SIG-M5 (cell line): ENCODE measurements around the gene EDARADD.
"Not testable (repeated sequence)": the region's sequence is repeated elsewhere in the genome, so short reads cannot be mapped to it uniquely, and the experiment has no call there.

ENCODE experiments used
- DNase-seq: peaks from one replicate; lab custom pipeline; 2025; lab: John Stamatoyannopoulos, UW

Gene EDARADD

GRCh38 chr1:236393681-236394481 lies at the start of gene EDARADD:
Gene EDARADD (plus strand): TSS chr1:236394286. CDS start chr1:236394445, 159 bp downstream.
- no peak for DNase-seq

GRCh38 chr1:236345728-236346127 lies 48.4 kb upstream of the EDARADD start:
- DNase-seq = no peak

- no peak for DNase-seq
These were observed 46.0 kb upstream of the EDARADD start for GRCh38 chr1:236348071-236348470.

- DNase-seq = no peak
These were observed 43.8 kb upstream of the EDARADD start for GRCh38 chr1:236350308-236350707.

- no peak for DNase-seq
These were observed 42.1 kb upstream of the EDARADD start for GRCh38 chr1:236351875-236352573.

DNA sequence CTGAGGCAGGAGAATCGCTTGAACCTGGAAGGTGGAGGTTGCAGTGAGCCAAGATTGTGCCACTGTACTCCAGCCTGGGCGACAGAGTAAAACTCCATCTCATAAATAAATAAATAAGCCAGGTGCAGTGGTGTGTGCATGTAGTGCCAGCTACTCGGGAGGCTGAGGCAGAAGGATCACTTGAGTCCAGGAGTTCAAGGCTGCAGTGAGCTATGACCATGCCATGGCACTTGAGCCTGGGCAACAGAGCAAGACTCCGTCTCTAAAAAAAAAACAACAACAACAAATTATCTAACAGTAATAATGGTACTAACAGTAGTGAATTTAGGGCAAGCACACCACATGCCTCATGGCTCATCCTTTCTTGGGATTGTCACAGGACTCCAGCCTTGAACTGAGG lies 41.3 kb upstream of the EDARADD start:
- DNase-seq = not testable (repeated sequence)

GRCh38 chr1:236353813-236354212 lies 40.3 kb upstream of the EDARADD start:
- DNase-seq = no peak

DNA sequence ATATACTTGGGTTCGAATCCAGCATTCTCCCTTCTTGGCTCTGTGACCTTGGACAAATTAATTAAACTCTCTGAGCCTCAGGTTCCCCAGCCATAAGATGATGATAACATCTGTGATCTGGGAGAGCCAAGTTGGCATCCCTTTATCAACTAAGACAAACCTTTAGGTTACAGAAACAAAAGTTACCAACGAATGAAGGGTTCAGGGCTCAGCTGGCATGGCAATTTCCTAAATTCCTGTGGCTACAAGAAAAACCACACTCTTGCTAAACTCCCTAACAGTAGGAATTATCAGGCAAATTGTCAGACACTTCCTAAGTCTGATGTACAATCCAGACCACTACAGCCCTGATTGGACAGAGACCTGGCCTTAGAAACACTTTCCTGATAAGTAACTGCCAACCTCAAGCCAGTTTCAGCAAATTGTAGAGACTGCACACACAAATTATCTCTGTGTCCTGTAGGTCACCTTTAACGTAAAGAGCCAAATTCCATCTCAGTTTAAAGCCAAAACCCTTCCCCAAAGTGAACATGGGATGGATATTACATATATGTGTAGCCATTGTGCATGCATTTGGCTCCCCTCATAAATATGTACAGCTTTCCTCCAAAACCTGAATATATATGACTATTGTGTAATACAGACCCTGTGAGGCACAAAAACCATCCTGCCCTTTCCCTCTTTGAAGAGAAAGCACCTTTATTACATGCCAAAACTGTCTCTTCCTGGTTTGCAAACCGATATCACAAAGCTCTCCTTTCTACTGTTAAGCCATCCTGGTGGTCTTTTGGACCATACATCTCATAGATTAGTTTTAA lies 39.5 kb upstream of the EDARADD start:
- no peak for DNase-seq

DNA sequence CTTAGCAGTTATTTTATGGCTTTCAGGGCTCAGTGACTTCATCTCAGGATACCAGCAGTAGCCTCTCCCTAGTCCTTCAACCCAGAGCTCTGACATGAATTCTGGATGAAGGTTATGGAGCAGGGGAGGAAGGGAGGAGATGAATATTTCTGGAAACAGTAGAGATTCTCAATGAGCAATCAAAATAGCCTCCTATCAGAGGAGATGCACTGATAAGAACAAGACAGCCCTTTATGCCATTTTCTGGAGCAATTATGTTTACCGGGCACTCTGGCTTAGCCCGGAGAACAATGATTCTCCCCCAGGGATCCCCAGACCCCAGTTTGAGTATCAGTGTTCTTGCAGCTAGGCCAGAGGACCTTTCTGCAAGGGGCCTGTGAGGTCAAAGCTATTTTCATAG lies 37.9 kb upstream of the EDARADD start:
- no peak for DNase-seq

DNA sequence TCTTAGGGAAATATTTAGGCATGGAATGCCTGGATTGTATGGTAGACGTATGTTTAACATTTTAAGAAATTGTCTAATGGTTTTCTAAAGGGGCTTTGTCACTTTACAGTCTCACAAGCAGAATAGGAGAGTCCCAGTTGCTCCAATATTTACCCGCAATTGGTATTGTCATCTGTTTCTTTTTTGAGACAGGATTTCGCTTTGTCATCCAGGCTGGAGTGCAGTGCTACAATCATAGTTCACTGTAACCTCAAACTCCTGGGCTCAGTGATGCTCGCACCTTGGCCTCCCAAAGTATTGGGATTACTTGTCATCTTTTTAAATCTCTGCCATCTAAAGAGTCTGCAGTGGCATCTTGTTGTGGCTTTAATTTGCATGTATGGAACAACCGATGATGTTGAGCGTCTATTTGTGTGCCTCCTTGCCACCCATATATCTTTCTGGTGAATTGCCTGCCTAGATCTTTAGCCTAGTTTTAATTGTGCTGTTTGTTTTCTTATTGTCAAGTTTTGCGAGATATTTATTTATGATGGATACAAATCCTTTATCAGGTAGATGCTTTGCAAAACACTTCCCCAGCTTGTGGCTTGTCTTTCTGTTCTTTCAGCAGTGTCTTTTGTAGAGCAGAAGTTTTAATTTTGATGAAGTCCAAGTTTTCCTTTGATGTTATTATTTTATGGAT lies 32.0 kb upstream of the EDARADD start:
- no peak for DNase-seq

DNA sequence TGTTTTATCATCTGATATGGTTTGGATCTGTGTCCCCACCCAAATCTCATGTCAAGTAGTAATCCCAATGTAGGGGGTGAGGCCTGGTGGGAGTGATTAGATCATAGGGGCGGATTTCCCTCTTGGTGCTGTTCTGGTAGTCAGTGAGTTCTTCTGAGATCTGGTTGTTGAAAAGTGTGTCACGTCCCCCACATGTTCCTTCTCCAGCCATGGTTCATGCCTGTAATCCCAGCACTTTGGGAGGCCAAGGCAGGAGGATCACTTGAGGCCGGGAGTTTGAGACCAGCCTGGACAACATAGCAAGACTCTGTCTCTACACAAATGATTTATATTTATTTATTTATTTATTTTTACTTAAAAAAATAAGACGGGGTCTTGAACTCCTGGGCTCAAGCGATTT lies 30.8 kb upstream of the EDARADD start:
- DNase-seq = no peak

- DNase-seq = no peak
These were observed 28.0 kb upstream of the EDARADD start for GRCh38 chr1:236365999-236366570.

DNA sequence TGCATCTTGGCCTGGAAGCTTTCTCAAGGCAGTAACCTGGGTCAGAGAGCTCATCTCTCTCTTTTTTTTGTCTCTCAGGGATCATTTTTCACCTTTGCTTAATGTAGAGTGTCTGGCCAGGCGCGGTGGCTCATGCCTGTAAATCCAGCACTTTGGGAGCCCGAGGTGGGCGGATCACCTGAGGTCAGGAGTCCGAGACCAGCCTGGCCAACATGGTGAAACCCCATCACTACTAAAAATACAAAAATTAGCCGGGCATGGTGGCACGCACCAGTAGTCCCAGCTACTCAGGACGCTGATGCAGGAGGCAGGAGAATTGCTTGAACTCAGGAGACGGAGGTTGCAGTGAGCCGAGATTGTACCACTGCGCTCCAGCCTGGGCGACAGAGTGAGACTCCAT lies 27.4 kb upstream of the EDARADD start:
- DNase-seq = not testable (repeated sequence)

GRCh38 chr1:236370420-236370819 lies 23.7 kb upstream of the EDARADD start:
- DNase-seq = no peak

DNA sequence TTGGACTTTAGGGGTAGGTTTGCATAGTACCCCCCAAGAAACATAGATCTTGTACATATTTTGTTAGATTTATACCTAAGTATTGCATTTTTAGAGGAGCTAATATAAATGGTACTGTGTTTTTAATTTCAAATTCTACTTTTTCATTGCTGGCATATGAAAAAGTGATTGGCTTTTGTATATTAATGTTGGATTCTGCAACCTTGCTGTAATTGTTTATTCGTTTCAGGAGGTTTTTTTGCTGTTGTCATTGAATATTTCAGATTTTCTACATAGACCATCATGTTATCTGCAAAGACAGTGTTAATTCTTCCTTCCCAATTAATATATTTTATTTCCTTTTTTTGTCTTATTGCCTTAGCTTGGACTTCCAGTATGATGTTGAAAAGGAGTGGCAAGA lies 23.0 kb upstream of the EDARADD start:
- DNase-seq = no peak

- DNase-seq = no peak
These were observed 16.1 kb upstream of the EDARADD start for GRCh38 chr1:236377832-236378535.

GRCh38 chr1:236381565-236382158 lies 12.4 kb upstream of the EDARADD start:
- no peak for DNase-seq

DNA sequence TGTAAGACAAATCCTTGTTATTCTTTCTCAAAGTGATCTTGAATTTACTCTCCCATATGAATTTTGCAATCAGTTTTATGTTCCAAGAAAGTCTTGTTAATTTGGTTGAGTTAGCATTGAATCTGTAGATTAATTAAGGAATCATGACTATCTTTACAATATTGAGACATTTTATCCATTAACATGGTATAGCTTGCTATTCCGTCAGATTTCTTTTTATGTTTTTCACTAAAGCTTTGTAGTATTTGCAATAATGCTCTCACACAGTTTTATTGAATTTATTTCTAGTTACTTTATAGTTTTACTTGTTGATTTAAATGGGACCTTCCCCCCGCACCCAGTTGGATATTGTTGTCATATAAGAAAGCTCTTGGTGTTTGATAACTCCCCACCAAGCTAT lies 5.8 kb upstream of the EDARADD start:
- no peak for DNase-seq

DNA sequence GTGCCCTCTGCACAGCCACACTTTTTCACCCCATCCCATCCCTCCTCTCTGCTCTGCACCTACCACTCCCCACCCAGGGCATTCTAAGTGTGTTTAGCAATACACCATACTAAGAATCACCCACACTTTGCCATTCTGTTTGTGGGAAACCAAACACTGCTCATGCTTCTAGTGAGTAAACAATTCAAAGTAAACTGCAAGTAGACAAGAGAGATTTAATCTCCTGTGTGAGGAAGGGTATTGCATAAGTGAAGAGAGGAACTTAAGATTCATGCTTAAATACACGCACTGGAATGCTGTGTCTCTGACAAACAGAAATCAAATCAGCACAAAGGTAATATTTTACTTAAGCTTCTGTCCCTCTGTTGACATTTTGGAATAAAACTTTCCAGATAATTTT lies 4.8 kb upstream of the EDARADD start:
- DNase-seq = no peak

DNA sequence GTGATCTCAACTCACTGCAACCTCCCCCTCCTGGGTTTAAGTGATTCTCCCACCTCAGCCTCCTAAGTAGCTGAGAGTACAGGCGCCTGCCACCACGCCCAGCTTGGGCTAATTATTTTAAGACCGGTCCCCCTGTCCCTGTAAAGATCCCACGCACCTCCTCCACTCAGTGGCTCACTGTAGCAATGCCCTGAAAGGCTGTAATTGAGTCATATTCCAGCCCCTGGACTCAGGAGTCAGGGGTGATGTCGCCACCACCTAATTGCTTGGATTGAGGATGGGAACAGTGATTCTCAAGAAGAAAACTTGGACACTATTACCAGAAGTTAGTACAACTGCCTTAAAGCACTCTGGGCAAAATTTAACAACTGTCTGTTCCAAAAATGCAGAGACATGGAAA lies 3.1 kb upstream of the EDARADD start:
- no peak for DNase-seq

DNA sequence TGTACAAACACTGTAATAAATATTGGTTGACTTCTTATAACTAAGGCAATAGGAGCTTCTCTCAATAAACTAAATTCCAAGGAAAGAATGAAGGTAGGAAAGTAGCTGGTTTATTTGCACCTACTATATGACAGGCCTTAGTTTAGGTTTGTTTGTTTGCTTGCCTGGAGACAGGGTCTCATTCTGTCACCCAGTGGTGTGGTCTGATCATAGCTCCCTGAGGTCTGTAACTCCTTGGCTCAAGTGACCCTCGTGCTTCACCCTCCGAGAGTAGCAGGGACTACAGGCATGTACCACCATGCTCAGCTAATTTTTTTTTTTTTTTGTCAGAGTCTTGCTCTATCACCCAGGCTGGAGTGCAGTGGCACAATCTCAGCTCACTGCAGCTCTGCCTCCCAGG lies 1.9 kb upstream of the EDARADD start:
- no peak for DNase-seq
